Parathyroid adenoma (tissue), 2 donors: ENCODE measurements around the gene ZDBF2.
"Not testable (repeated sequence)": the region's sequence is repeated elsewhere in the genome, so short reads cannot be mapped to it uniquely, and the experiment has no call there.

Experiments used
- H2AFZ ChIP-seq: fragments of 300-600 bp; sonication (generic); one replicate; pipeline ENCODE4 v1.7.0; 2017; ENCODE audit warnings: antibody characterized with exemption, mild to moderate bottlenecking
- H3K27ac ChIP-seq: fragments of 300-600 bp; sonication (generic); one replicate; pipeline ENCODE4 v1.7.0; 2017
- H3K27me3 ChIP-seq: fragments of 300-600 bp; sonication (generic); one replicate; pipeline ENCODE4 v1.7.0; 2017; ENCODE audit warnings: low read length; ENCODE audit not compliant: control insufficient read depth, insufficient read depth
- H3K36me3 ChIP-seq: fragments of 300-600 bp; sonication (generic); one replicate; pipeline ENCODE4 v1.7.0; 2017; ENCODE audit warnings: low read length; ENCODE audit not compliant: control insufficient read depth, insufficient read depth
- H3K4me1 ChIP-seq: fragments of 300-600 bp; sonication (generic); one replicate; pipeline ENCODE4 v1.7.0; 2017; ENCODE audit warnings: control low read depth
- H3K4me2 ChIP-seq: fragments of 300-600 bp; sonication (generic); one replicate; pipeline ENCODE4 v1.7.0; 2017; ENCODE audit warnings: low read length
- H3K4me3 ChIP-seq: fragments of 300-600 bp; sonication (generic); one replicate; pipeline ENCODE4 v1.7.0; 2017; ENCODE audit warnings: low read depth, low read length
- H3K79me2 ChIP-seq: fragments of 300-600 bp; sonication (generic); one replicate; pipeline ENCODE4 v1.7.0; 2017; ENCODE audit warnings: control low read depth
- H3K9ac ChIP-seq: fragments of 300-600 bp; sonication (generic); one replicate; pipeline ENCODE4 v1.7.0; 2017; ENCODE audit warnings: mild to moderate bottlenecking
- H3K9me3 ChIP-seq: fragments of 300-600 bp; sonication (generic); one replicate; pipeline ENCODE4 v1.7.0; 2017; ENCODE audit warnings: low read length; ENCODE audit not compliant: control insufficient read depth
- TF ChIP-seq, protein P1 (sequence below): fragments of 300-600 bp; sonication (generic); IDR thresholded peaks from one replicate; pipeline ENCODE4 v1.7.0; 2017; ENCODE audit warnings: antibody characterized with exemption, mild to moderate bottlenecking
- donor health status: primary hyperparathyroidism.

ZDBF2 gene

DNA sequence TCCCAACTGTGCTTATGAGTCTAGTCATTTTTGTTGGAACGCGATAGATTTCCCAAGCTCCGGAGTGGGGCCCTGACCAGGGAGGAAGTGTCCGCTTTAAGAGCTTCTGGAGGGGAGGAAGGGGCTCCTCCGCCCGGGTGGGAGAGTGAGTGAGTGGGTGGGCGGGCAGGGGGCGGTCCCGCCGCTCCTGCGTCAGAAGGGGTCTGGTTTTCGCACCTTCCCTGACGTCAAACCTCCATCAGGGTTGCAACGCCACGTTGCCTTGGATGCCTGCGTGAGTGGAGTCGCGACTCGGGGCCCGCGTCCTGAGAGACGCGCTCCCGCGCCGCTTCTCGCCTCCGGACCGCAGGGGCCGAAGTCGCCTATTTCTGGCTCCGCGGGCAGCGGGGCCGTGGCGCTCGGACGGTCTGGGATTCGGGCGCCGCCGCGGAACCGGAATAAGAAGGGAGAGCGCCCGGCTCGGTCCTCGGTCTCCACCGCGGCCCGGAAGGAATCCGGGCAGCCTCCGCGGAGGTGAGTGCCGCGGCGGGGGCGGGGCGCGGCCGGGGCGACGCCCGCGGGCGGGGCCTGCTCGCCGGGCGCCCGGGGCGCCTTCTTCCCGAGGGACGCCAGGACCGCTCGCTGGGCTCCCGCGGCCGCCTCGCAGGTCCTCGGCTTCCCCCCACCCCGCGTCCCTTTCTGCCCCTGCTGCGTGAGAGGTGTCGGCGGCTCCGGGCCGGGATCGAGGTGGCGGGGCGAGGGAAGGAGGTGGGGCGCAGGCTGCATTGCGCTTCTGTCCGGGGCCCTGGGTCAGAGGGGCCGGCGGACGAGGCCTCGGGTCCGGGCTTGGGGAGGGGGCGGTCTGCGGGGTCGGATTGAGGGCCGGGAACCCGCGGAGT lies at the start of gene ZDBF2:
ZDBF2 (plus strand) TSS at position 230 of the 878 bp plus-strand sequence. CDS start 7,187 bp downstream, outside the sequence.
- H3K4me3 ChIP-seq: peak within 1 kb of the TSS; percentile 58
- no peaks in the 10 kb centered on the region for H3K9me3 ChIP-seq
- no peak within 1 kb of the TSS for H3K9ac ChIP-seq
- H3K4me1 ChIP-seq: no peaks in the 10 kb centered on the region
- peak within 1 kb of the TSS; percentile 70 for H2AFZ ChIP-seq
- peak within 1 kb of the TSS; percentile 58 for H3K27ac ChIP-seq
- peak within 1 kb of the TSS; percentile 64 for H3K4me2 ChIP-seq
- H3K36me3 ChIP-seq: no peaks in the 10 kb centered on the region
- H3K79me2 ChIP-seq: no peaks in the 10 kb centered on the region
- no peaks in the 10 kb centered on the region for H3K27me3 ChIP-seq
- TF ChIP-seq, protein P1, sequence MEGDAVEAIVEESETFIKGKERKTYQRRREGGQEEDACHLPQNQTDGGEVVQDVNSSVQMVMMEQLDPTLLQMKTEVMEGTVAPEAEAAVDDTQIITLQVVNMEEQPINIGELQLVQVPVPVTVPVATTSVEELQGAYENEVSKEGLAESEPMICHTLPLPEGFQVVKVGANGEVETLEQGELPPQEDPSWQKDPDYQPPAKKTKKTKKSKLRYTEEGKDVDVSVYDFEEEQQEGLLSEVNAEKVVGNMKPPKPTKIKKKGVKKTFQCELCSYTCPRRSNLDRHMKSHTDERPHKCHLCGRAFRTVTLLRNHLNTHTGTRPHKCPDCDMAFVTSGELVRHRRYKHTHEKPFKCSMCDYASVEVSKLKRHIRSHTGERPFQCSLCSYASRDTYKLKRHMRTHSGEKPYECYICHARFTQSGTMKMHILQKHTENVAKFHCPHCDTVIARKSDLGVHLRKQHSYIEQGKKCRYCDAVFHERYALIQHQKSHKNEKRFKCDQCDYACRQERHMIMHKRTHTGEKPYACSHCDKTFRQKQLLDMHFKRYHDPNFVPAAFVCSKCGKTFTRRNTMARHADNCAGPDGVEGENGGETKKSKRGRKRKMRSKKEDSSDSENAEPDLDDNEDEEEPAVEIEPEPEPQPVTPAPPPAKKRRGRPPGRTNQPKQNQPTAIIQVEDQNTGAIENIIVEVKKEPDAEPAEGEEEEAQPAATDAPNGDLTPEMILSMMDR: no peak

DNA sequence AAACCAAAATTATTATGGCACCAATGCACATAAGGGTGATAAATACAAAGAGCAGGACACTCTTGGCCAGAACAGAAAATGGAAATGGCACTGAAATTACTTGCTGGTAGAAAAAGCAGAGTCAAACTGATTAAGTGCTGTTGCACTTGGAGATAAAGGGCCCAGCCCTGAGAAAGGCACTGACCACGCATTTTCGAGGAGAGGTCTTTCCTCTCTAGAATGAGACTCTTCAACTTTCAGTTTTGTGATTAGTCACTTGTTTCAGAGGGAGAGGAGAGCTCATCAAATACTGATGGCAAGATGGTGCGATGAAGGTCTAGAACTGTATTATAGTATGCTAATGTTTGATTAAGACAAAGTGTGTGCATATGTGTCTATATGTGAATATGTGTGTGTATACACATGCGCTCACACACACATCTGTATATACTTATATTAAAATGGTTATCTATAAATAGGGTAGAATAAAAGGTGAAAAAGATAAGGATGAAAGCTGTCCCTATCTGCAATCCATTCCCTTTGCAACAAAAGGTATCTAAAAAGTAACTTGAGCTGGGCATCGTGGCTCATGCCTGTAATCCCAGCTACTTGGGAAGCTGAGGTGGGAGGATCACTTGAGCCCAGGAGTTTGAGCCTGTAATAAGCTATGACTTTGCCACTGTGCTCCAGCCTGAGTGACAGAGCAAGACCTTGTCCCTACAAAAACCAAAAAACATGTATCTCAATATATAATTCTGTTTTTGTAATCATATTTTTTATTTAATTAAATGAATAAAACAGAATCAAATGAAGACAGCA lies 48.8 kb upstream of the ZDBF2 start:
- H3K4me3 ChIP-seq: no peak overlapping the region
- H3K4me2 ChIP-seq: no peak overlapping the region
- no peaks in the 10 kb centered on the region for H3K36me3 ChIP-seq
- H2AFZ ChIP-seq: no peak overlapping the region
- H3K4me1 ChIP-seq: no peaks in the 10 kb centered on the region
- TF ChIP-seq, protein P1: no peak
- H3K9ac ChIP-seq: no peak overlapping the region
- no peak overlapping the region for H3K27ac ChIP-seq
- no peaks in the 10 kb centered on the region for H3K27me3 ChIP-seq
- no peaks in the 10 kb centered on the region for H3K9me3 ChIP-seq
- H3K79me2 ChIP-seq: no peaks in the 10 kb centered on the region

DNA sequence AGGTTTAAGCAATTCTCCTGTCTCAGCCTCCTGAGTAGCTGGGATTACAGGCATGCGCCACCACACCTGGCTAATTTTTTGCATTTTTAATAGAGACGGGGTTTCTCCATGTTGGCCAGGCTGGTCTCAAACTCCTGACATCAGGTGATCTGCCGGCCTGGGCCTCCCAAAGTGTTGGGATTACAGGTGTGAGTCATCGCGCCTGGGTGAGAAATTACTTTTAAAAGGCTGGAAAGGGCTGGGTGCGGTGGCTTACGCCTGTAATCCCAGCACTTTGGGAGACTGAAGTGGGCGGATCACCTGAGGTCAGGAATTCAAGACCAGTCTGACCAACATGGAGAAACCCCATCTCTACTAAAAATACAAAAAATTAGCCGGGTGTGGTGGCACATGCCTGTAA lies 45.8 kb upstream of the ZDBF2 start:
- H3K4me3 ChIP-seq, H3K27me3 ChIP-seq, H3K36me3 ChIP-seq, H3K79me2 ChIP-seq, H3K9ac ChIP-seq, H3K27ac ChIP-seq, H2AFZ ChIP-seq, H3K9me3 ChIP-seq, H3K4me2 ChIP-seq, H3K4me1 ChIP-seq: not testable (repeated sequence)

DNA sequence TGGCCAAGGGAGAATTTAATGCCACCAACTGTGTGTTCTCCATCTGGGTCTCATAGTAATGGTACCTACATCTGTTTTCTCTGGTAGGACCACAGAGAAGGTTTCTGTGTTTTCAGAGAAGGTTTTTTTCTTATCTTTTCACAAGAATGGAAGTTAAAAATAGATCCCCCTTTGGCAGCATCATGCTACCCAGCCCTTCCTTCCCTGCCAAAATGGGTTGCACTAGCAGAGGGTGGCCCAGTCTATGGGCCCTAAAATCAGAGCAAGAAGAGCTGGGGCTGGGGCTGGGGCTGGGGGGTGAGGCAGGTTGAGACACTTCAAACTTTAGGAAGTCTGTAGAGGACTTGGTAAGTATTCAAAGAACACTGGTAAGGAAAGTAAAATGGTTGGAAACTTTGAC lies 44.8 kb upstream of the ZDBF2 start:
- H3K4me2 ChIP-seq: no peak overlapping the region
- H3K27me3 ChIP-seq: no peaks in the 10 kb centered on the region
- no peak overlapping the region for H2AFZ ChIP-seq

More for the DNA sequence above, 44.8 kb upstream of the ZDBF2 start:
- Histone ChIP-seq H3K4me3 (no peak overlapping the region), H3K79me2 (no peaks in the 10 kb centered on the region), H3K36me3 (no peaks in the 10 kb centered on the region), H3K27ac (no peak overlapping the region), H3K9me3 (no peaks in the 10 kb centered on the region), H3K9ac (no peak overlapping the region), H3K4me1 (no peaks in the 10 kb centered on the region)
- TF ChIP-seq, protein P1: no peak
